NCI-H128 (cell line): ENCODE results near the gene SH2D1B.
"Not testable (repeated sequence)": the region's sequence is repeated elsewhere in the genome, so short reads cannot be mapped to it uniquely, and the experiment has no call there.

Source experiments
- DNase-seq: peaks from one replicate; lab custom pipeline; 2025; ENCODE audit not compliant: unreplicated experiment; lab: John Stamatoyannopoulos, UW

SH2D1B gene

GRCh38 chr1:162364498-162364897, 47.4 kb downstream of the SH2D1B start:
- DNase-seq: no peak

GRCh38 chr1:162363823-162364222, 48.1 kb downstream of the SH2D1B start:
- DNase-seq: no peak

- no peak for DNase-seq
Observed at GRCh38 chr1:162361349-162361748, 50.6 kb downstream of the SH2D1B start.

GRCh38 chr1:162360874-162361260, 51.1 kb downstream of the SH2D1B start:
- DNase-seq: no peak

GRCh38 chr1:162360237-162360873, 51.6 kb downstream of the SH2D1B start:
- DNase-seq: no peak

GRCh38 chr1:162359523-162360236, 52.3 kb downstream of the SH2D1B start:
- DNase-seq: no peak

GRCh38 chr1:162358928-162359327, 53.0 kb downstream of the SH2D1B start:
- no peak for DNase-seq

GRCh38 chr1:162357681-162358266, 54.2 kb downstream of the SH2D1B start:
- DNase-seq: no peak

- no peak for DNase-seq
Observed at GRCh38 chr1:162353702-162354101, 58.2 kb downstream of the SH2D1B start.

- no peak for DNase-seq
Observed at GRCh38 chr1:162353078-162353477, 58.9 kb downstream of the SH2D1B start.

- not testable (repeated sequence) for DNase-seq
Observed at GRCh38 chr1:162351874-162352273, 60.1 kb downstream of the SH2D1B start.

GRCh38 chr1:162351246-162351842, 60.6 kb downstream of the SH2D1B start:
- no peak for DNase-seq

GRCh38 chr1:162349635-162350330, 62.2 kb downstream of the SH2D1B start:
- DNase-seq: no peak

- no peak for DNase-seq
Observed at GRCh38 chr1:162347281-162347680, 64.7 kb downstream of the SH2D1B start.
